DMS53 (cell line): ENCODE results near the gene KIF3C.
A peak's percentile ranks its signal among the peaks of the same experiment; 100 is the strongest.

Experiments used
- DNase-seq: peaks from one replicate; lab custom pipeline; 2025; lab: John Stamatoyannopoulos, UW

The KIF3C gene

DNA sequence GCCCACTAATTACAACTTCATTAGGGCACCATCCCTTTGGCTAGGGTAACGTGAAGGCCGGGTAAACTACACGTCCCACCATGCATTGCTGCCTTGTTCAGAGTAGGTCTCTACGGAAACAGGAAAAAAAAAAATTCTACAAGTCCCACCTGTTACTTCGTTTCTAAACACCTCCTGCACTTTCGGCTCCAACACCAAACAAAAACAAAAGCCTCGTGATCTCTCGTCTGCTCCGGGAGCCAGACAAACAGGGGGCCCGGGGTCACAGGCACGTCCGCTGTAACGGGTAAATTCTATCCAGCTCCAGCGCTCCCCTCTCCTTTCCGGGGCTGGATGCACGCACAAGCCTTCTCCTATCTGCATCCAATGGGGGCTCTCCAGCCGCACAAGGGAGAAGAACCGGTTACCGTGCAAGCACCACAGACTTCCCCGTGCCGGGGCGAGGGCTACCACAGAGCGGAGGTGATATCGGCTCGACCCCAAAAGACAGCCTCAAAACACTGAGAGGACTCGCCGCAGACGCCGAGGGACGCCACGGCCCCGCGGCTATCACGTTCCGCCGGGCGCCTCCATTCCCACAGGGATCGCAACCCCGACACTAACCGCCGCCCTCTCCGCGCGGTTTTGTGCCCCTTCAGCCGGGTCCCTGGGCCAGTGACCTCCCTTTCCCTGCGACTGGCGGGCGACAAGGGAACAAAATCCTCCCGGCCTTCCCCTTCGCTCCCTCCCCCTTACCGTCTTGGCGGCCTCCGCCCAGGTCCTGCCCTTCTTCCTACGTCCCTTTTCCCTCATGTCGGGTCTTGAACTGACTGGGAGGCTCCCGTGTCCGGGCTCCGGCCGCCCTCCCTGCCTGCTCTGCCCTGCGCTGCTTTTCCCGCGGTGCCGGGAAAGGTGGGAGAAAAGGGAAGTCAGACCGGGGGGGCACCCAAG, 104.6 kb downstream of the KIF3C start:
- peak; percentile 88 for DNase-seq
